Parathyroid adenoma (tissue), 2 donors: ENCODE results near the gene CHRDL2.
A peak's percentile ranks its signal among the peaks of the same experiment; 100 is the strongest.

ENCODE experiments used
- H2AFZ ChIP-seq: fragments of 300-600 bp; sonication (generic); one replicate; pipeline ENCODE4 v1.7.0; 2017; ENCODE audit warnings: antibody characterized with exemption, mild to moderate bottlenecking
- H3K27ac ChIP-seq: fragments of 300-600 bp; sonication (generic); one replicate; pipeline ENCODE4 v1.7.0; 2017
- H3K27me3 ChIP-seq: fragments of 300-600 bp; sonication (generic); one replicate; pipeline ENCODE4 v1.7.0; 2017; ENCODE audit warnings: low read length; ENCODE audit not compliant: control insufficient read depth, insufficient read depth
- H3K36me3 ChIP-seq: fragments of 300-600 bp; sonication (generic); one replicate; pipeline ENCODE4 v1.7.0; 2017; ENCODE audit warnings: low read length; ENCODE audit not compliant: control insufficient read depth, insufficient read depth
- H3K4me1 ChIP-seq: fragments of 300-600 bp; sonication (generic); one replicate; pipeline ENCODE4 v1.7.0; 2017; ENCODE audit warnings: control low read depth
- H3K4me2 ChIP-seq: fragments of 300-600 bp; sonication (generic); one replicate; pipeline ENCODE4 v1.7.0; 2017; ENCODE audit warnings: low read length
- H3K4me3 ChIP-seq: fragments of 300-600 bp; sonication (generic); one replicate; pipeline ENCODE4 v1.7.0; 2017; ENCODE audit warnings: low read depth, low read length
- H3K79me2 ChIP-seq: fragments of 300-600 bp; sonication (generic); one replicate; pipeline ENCODE4 v1.7.0; 2017; ENCODE audit warnings: control low read depth
- H3K9ac ChIP-seq: fragments of 300-600 bp; sonication (generic); one replicate; pipeline ENCODE4 v1.7.0; 2017; ENCODE audit warnings: mild to moderate bottlenecking
- H3K9me3 ChIP-seq: fragments of 300-600 bp; sonication (generic); one replicate; pipeline ENCODE4 v1.7.0; 2017; ENCODE audit warnings: low read length; ENCODE audit not compliant: control insufficient read depth
- CTCF ChIP-seq: fragments of 300-600 bp; sonication (generic); IDR thresholded peaks from one replicate; pipeline ENCODE4 v1.7.0; 2017; ENCODE audit warnings: antibody characterized with exemption, mild to moderate bottlenecking
- donor health status: primary hyperparathyroidism.

The CHRDL2 gene

GRCh38 chr11:74685905-74686304 lies 45.3 kb downstream of the CHRDL2 start:
- Histone ChIP-seq H3K79me2 (no peaks in the 10 kb centered on the region), H3K4me2 (no peak overlapping the region), H3K36me3 (no peaks in the 10 kb centered on the region), H3K4me3 (no peak overlapping the region), H3K9me3 (no peaks in the 10 kb centered on the region), H3K27ac (no peak overlapping the region), H3K4me1 (no peaks in the 10 kb centered on the region), H3K27me3 (no peaks in the 10 kb centered on the region), H2AFZ (no peak overlapping the region), H3K9ac (no peak overlapping the region)
- TF ChIP-seq CTCF = no peak

- Histone ChIP-seq H3K27ac (no peak overlapping the region), H3K79me2 (no peaks in the 10 kb centered on the region), H2AFZ (no peak overlapping the region), H3K4me1 (no peaks in the 10 kb centered on the region), H3K4me2 (no peak overlapping the region), H3K36me3 (no peaks in the 10 kb centered on the region), H3K9ac (no peak overlapping the region), H3K9me3 (no peaks in the 10 kb centered on the region), H3K27me3 (no peaks in the 10 kb centered on the region), H3K4me3 (no peak overlapping the region)
- TF ChIP-seq CTCF = no peak
These were observed 45.9 kb downstream of the CHRDL2 start for GRCh38 chr11:74685338-74685737.

GRCh38 chr11:74684661-74685060 lies 46.6 kb downstream of the CHRDL2 start:
- no peak overlapping the region for H3K27ac ChIP-seq

GRCh38 chr11:74683941-74684481 lies 47.2 kb downstream of the CHRDL2 start:
- no peak overlapping the region for H3K4me3 ChIP-seq
- TF ChIP-seq CTCF = no peak
- no peak overlapping the region for H3K4me2 ChIP-seq
- H3K27ac ChIP-seq = no peak overlapping the region
- no peak overlapping the region for H3K9ac ChIP-seq
- no peaks in the 10 kb centered on the region for H3K4me1 ChIP-seq
- no peak overlapping the region for H2AFZ ChIP-seq
- no peaks in the 10 kb centered on the region for H3K36me3 ChIP-seq
- H3K79me2 ChIP-seq = no peaks in the 10 kb centered on the region
- no peaks in the 10 kb centered on the region for H3K9me3 ChIP-seq
- no peaks in the 10 kb centered on the region for H3K27me3 ChIP-seq

More at GRCh38 chr11:74684661-74685060, 46.6 kb downstream of the CHRDL2 start:
- no peak for TF ChIP-seq CTCF
- no peak overlapping the region for H3K9ac ChIP-seq
- H3K27me3 ChIP-seq = no peaks in the 10 kb centered on the region
- no peak overlapping the region for H3K4me2 ChIP-seq
- H3K4me3 ChIP-seq = no peak overlapping the region
- H3K9me3 ChIP-seq = no peaks in the 10 kb centered on the region
- no peaks in the 10 kb centered on the region for H3K4me1 ChIP-seq
- H3K36me3 ChIP-seq = no peaks in the 10 kb centered on the region
- no peak overlapping the region for H2AFZ ChIP-seq
- H3K79me2 ChIP-seq = no peaks in the 10 kb centered on the region

GRCh38 chr11:74683279-74683871 lies 47.9 kb downstream of the CHRDL2 start:
- H3K4me2 ChIP-seq = no peak overlapping the region
- H2AFZ ChIP-seq = peak overlapping the region; percentile 59
- H3K27ac ChIP-seq = no peak overlapping the region
- H3K27me3 ChIP-seq = no peaks in the 10 kb centered on the region
- H3K36me3 ChIP-seq = no peaks in the 10 kb centered on the region
- H3K9ac ChIP-seq = no peak overlapping the region
- H3K79me2 ChIP-seq = no peaks in the 10 kb centered on the region
- H3K4me1 ChIP-seq = no peaks in the 10 kb centered on the region
- TF ChIP-seq CTCF = peak; percentile 28
- no peak overlapping the region for H3K4me3 ChIP-seq
- no peaks in the 10 kb centered on the region for H3K9me3 ChIP-seq
